ENCODE data around the gene ICA1.

DNA sequence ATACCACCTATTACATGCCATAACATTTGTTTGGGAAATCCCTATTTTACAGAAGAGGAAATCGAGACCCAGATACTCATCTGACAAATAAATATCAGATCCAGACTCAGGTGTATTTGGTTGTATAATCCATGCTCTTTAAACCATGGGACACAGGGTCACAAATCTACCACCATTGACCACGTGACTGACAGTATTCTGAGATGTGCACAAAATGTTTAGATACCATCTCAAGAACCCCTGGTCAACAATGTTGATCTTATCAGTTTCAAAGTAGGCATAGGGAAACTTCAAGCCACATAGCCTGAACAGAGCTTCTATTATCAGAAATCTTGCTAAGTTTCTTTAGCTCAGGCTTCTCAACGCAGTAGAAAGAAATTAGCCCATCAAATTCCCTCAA is 93.6 kb downstream of the ICA1 start:
- TF ChIP-seq, protein P1, sequence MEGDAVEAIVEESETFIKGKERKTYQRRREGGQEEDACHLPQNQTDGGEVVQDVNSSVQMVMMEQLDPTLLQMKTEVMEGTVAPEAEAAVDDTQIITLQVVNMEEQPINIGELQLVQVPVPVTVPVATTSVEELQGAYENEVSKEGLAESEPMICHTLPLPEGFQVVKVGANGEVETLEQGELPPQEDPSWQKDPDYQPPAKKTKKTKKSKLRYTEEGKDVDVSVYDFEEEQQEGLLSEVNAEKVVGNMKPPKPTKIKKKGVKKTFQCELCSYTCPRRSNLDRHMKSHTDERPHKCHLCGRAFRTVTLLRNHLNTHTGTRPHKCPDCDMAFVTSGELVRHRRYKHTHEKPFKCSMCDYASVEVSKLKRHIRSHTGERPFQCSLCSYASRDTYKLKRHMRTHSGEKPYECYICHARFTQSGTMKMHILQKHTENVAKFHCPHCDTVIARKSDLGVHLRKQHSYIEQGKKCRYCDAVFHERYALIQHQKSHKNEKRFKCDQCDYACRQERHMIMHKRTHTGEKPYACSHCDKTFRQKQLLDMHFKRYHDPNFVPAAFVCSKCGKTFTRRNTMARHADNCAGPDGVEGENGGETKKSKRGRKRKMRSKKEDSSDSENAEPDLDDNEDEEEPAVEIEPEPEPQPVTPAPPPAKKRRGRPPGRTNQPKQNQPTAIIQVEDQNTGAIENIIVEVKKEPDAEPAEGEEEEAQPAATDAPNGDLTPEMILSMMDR (IDR thresholded peaks at IDR 0.05) = no peak
- no peak for TF ChIP-seq POLR2A (IDR thresholded peaks at IDR 0.05)

Data from thyroid gland (tissue), 4 donors.